A673 (cell line): Measurements from ENCODE around the gene TMEM150C. TPM values are rescaled to one million over a fixed set of nuclear protein-coding genes. Genes with fewer than 3 reads are reported as not detected.

ENCODE experiments used
- BruUV-seq: library from RNA; stranded (reverse); fragments of 400-500 nt; replicated peaks from 2 replicates; lab custom pipeline; 2021; lab: Mats Ljungman, UMichigan
- CTCF ChIA-PET: fragments of 300-600 bp; sonication (Branson Sonifier 250); formaldehyde crosslinking; loops from one replicate; lab custom pipeline; 2022; ENCODE audit warnings: antibody characterized with exemption; lab: Charles Lee
- POLR2A ChIA-PET: fragments of 300-600 bp; sonication (Branson Sonifier 250); formaldehyde crosslinking; loops from one replicate; lab custom pipeline; 2022; ENCODE audit warnings: antibody characterized with exemption; ENCODE audit not compliant: low non-redundant PET; lab: Charles Lee
- DNase-seq: peaks from one replicate; pipeline ENCODE4 v3.0.0-alpha.2; 2015; ENCODE audit warnings: low spot score
- H3K27ac ChIP-seq: fragments of 200-600 bp; sonication (generic); 2 replicates; pipeline ENCODE4 v1.5.1; 2016; ENCODE audit warnings: mixed run types, low read depth, mild to moderate bottlenecking, mixed read lengths, antibody characterized with exemption, low read length; ENCODE audit not compliant: poor library complexity, severe bottlenecking
- H3K27me3 ChIP-seq: fragments of 200-600 bp; sonication (generic); replicated peaks from 2 replicates; pipeline ENCODE4 v1.6.1; 2017; ENCODE audit warnings: mixed run types, low read depth, mild to moderate bottlenecking, mixed read lengths, antibody characterized with exemption, low read length; ENCODE audit not compliant: insufficient read depth, poor library complexity
- H3K36me3 ChIP-seq: fragments of 200-600 bp; sonication (generic); 2 replicates; pipeline ENCODE4 v1.6.1; 2016; ENCODE audit warnings: mixed run types, mild to moderate bottlenecking, mixed read lengths, antibody characterized with exemption, low read length; ENCODE audit not compliant: insufficient read depth, poor library complexity, severe bottlenecking
- H3K4me1 ChIP-seq: fragments of 200-600 bp; sonication (generic); 2 replicates; pipeline ENCODE4 v1.6.1; 2017; ENCODE audit warnings: mixed run types, mild to moderate bottlenecking, mixed read lengths, antibody characterized with exemption, low read length; ENCODE audit not compliant: insufficient read depth, poor library complexity, severe bottlenecking
- H3K4me3 ChIP-seq: fragments of 200-600 bp; sonication (generic); 2 replicates; pipeline ENCODE4 v1.5.1; 2016; ENCODE audit warnings: low read depth, mixed run types, mild to moderate bottlenecking, mixed read lengths, low read length; ENCODE audit not compliant: poor library complexity, severe bottlenecking
- H3K9me3 ChIP-seq: fragments of 200-600 bp; sonication (generic); 2 replicates; pipeline ENCODE4 v1.6.1; 2016; ENCODE audit warnings: mixed run types, low read depth, mild to moderate bottlenecking, mixed read lengths, antibody characterized with exemption, low read length; ENCODE audit not compliant: poor library complexity, severe bottlenecking
- CTCF ChIP-seq: fragments of 300-800, 200-600 bp; sonication (generic); conservative IDR thresholded peaks from 2 replicates; pipeline ENCODE4 v1.5.1; 2017; ENCODE audit warnings: low read depth, mild to moderate bottlenecking, antibody characterized with exemption, low read length, moderate library complexity, mixed read lengths
- EZH2 ChIP-seq: fragments of 200-600 bp; sonication (generic); IDR thresholded peaks from 2 replicates; pipeline ENCODE4 v1.6.1; 2017; ENCODE audit warnings: borderline replicate concordance, low read depth, mild to moderate bottlenecking, mixed read lengths, antibody characterized with exemption, low read length; ENCODE audit not compliant: poor library complexity, severe bottlenecking
- intact Hi-C: fragments of 100-400 bp; cut with micrococcal nuclease; formaldehyde crosslinking; loops from one replicate; pipeline ENCODE4 v1.10.0; 2022; ENCODE audit not compliant: unreplicated experiment
- total RNA-seq: library from RNA; stranded (reverse); gene quantifications from 2 replicates; pipeline ENCODE4 v1.2.3, GENCODE V29; 2021

The TMEM150C gene
- total RNA-seq, 1 experiment from 2014 or later: 0.34 TPM

- ChIA-PET CTCF (no interaction called here), POLR2A (no interaction called here)
- no peak overlapping the region for H3K4me3 ChIP-seq
- BruUV-seq: no TSS peak
- no peaks in the 10 kb centered on the region for H3K27me3 ChIP-seq
- no peaks in the 10 kb centered on the region for H3K4me1 ChIP-seq
- H3K36me3 ChIP-seq: peaks cover 5% of the 10 kb centered on the region
- no peak for DNase-seq
- intact Hi-C loops: loop anchor here (5.0 to 10.0 kb wide), 4 partner anchors 274 to 822 kb away; partner anchors contain the start of gene COQ2
- H3K9me3 ChIP-seq: no peaks in the 10 kb centered on the region
- H3K27ac ChIP-seq: no peak overlapping the region
- TF ChIP-seq CTCF (no peak), EZH2 (no peak)
Observed at GRCh38 chr4:82463221-82463620, 98.6 kb downstream of the TMEM150C start.

- Histone ChIP-seq H3K9me3 (no peaks in the 10 kb centered on the region), H3K4me3 (no peak overlapping the region), H3K27ac (no peak overlapping the region), H3K36me3 (peaks cover 5% of the 10 kb centered on the region), H3K4me1 (no peaks in the 10 kb centered on the region), H3K27me3 (no peaks in the 10 kb centered on the region)
- intact Hi-C loops: loop anchor here (5.0 to 10.0 kb wide), 4 partner anchors 275 to 822 kb away; partner anchors contain the start of gene COQ2
- DNase-seq: peak; percentile 73
- CTCF ChIA-PET: interaction anchor here (0.5 to 1.5 kb wide), 15 partner anchors 12 to 1408 kb away, joined by 3 to 13 read pairs (median 5); partner anchors contain the start of gene SEC31A
- POLR2A ChIA-PET: no interaction called here
- no TSS peak for BruUV-seq
- TF ChIP-seq EZH2 (no peak), CTCF (peak; percentile 48)
Observed at GRCh38 chr4:82462415-82462831, 99.4 kb downstream of the TMEM150C start.

GRCh38 chr4:82461710-82462109 lies 100.1 kb downstream of the TMEM150C start:
- H3K27me3 ChIP-seq: no peaks in the 10 kb centered on the region
- H3K4me3 ChIP-seq: no peak overlapping the region
- no peak overlapping the region for H3K27ac ChIP-seq
- H3K36me3 ChIP-seq: peaks cover 5% of the 10 kb centered on the region
- H3K9me3 ChIP-seq: no peaks in the 10 kb centered on the region
- no peaks in the 10 kb centered on the region for H3K4me1 ChIP-seq
- TF ChIP-seq EZH2: no peak
- TF ChIP-seq CTCF: no peak
- no TSS peak for BruUV-seq
- CTCF ChIA-PET: interaction anchor here (0.5 to 1.5 kb wide), 4 partner anchors 52 to 799 kb away, joined by 3 to 13 read pairs (median 10); no protein-coding TSS in a partner anchor
- DNase-seq: no peak
- intact Hi-C loops: loop anchor here (5.0 to 10.0 kb wide), 4 partner anchors 276 to 823 kb away; partner anchors contain the start of gene COQ2
- POLR2A ChIA-PET: no interaction called here
